WTC11 (cell line): ENCODE measurements around the gene BNIP2. TPM values are rescaled to one million over a fixed set of nuclear protein-coding genes. Genes with fewer than 3 reads are reported as not detected.

Experiments used
- ATAC-seq: fragments of 200-7000 bp; cut with Tn5 transposase; 2 replicates; pipeline ENCODE4 v1.10.0; 2021; ENCODE audit warnings: mild to moderate bottlenecking, moderate library complexity
- CTCF ChIA-PET: fragments of 300-600 bp; sonication (Branson Sonifier 250); formaldehyde crosslinking; loops from one replicate; lab custom pipeline; 2021; ENCODE audit warnings: antibody characterized with exemption; lab: Charles Lee
- POLR2A ChIA-PET: fragments of 350-600 bp; sonication (Branson Sonifier 250); formaldehyde crosslinking; loops from one replicate; lab custom pipeline; 2021; ENCODE audit warnings: antibody characterized with exemption; lab: Charles Lee
- DNase-seq: peaks from one replicate; pipeline ENCODE4 v3.0.0; 2021; ENCODE audit warnings: low spot score
- H3K27ac Mint-ChIP-seq: 2 replicates; pipeline ENCODE4 v1.8.0; 2021; ENCODE audit warnings: mixed read lengths
- H3K27me3 Mint-ChIP-seq: 2 replicates; pipeline ENCODE4 v1.8.0; 2021; ENCODE audit warnings: low read depth, mild to moderate bottlenecking, moderate library complexity, mixed read lengths
- H3K36me3 Mint-ChIP-seq: 2 replicates; pipeline ENCODE4 v1.8.0; 2021; ENCODE audit warnings: mixed read lengths
- H3K4me1 Mint-ChIP-seq: 2 replicates; pipeline ENCODE4 v1.8.0; 2022; ENCODE audit warnings: mixed read lengths
- H3K4me3 Mint-ChIP-seq: 2 replicates; pipeline ENCODE4 v1.8.0; 2021; ENCODE audit warnings: mild to moderate bottlenecking, moderate library complexity, mixed read lengths
- H3K9me3 Mint-ChIP-seq: 2 replicates; pipeline ENCODE4 v1.8.0; 2021; ENCODE audit warnings: mixed read lengths
- ATF3 ChIP-seq: sonication (generic); formaldehyde crosslinking; conservative IDR thresholded peaks from 2 replicates; pipeline ENCODE4 v1.8.1; 2022; ENCODE audit warnings: mild to moderate bottlenecking, missing genetic modification reagents
- CTCF ChIP-seq: fragments of 200-600 bp; IDR thresholded peaks from 2 replicates; pipeline ENCODE4 v1.8.0; 2022; ENCODE audit warnings: antibody characterized with exemption
- E2F5 ChIP-seq: sonication (generic); formaldehyde crosslinking; IDR thresholded peaks from 2 replicates; pipeline ENCODE4 v1.8.1; 2022; ENCODE audit warnings: mild to moderate bottlenecking, moderate library complexity, missing genetic modification reagents
- ESRRA ChIP-seq: sonication (generic); formaldehyde crosslinking; IDR thresholded peaks from 2 replicates; pipeline ENCODE4 v1.8.1; 2022; ENCODE audit warnings: mild to moderate bottlenecking, missing genetic modification reagents, borderline replicate concordance
- ETV6 ChIP-seq: sonication (generic); formaldehyde crosslinking; IDR thresholded peaks from 2 replicates; pipeline ENCODE4 v1.8.1; 2022; ENCODE audit warnings: mild to moderate bottlenecking, missing genetic modification reagents
- HMGXB4 ChIP-seq: sonication (generic); formaldehyde crosslinking; IDR thresholded peaks from 2 replicates; pipeline ENCODE4 v1.8.1; 2023; ENCODE audit warnings: mild to moderate bottlenecking, moderate library complexity, missing genetic modification reagents
- IRF1 ChIP-seq: sonication (generic); formaldehyde crosslinking; IDR thresholded peaks from 2 replicates; pipeline ENCODE4 v1.8.0; 2023; ENCODE audit warnings: missing genetic modification reagents
- JAZF1 ChIP-seq: fragments of 250-450 bp; sonication (Bioruptor Pico); IDR thresholded peaks from 2 replicates; pipeline ENCODE4 v1.9.0; 2021; ENCODE audit warnings: moderate library complexity, mild to moderate bottlenecking, inconsistent platforms
- KAT7 ChIP-seq: sonication (generic); formaldehyde crosslinking; IDR thresholded peaks from 2 replicates; pipeline ENCODE4 v1.8.1; 2023; ENCODE audit warnings: missing genetic modification reagents, mild to moderate bottlenecking, borderline replicate concordance
- NFE2L1 ChIP-seq: sonication (generic); formaldehyde crosslinking; IDR thresholded peaks from 2 replicates; pipeline ENCODE4 v1.8.1; 2023; ENCODE audit warnings: missing genetic modification reagents
- PRDM15 ChIP-seq: sonication (generic); formaldehyde crosslinking; IDR thresholded peaks from 2 replicates; pipeline ENCODE4 v1.8.0; 2022; ENCODE audit warnings: missing genetic modification reagents
- SMAD3 ChIP-seq: sonication (generic); formaldehyde crosslinking; IDR thresholded peaks from 2 replicates; pipeline ENCODE4 v1.8.0; 2022; ENCODE audit warnings: missing genetic modification reagents, mild to moderate bottlenecking, borderline replicate concordance
- SOX15 ChIP-seq: fragments of 250-450 bp; sonication (Bioruptor Pico); IDR thresholded peaks from 2 replicates; pipeline ENCODE4 v1.9.0; 2021; ENCODE audit warnings: mild to moderate bottlenecking
- TCF7 ChIP-seq: sonication (generic); formaldehyde crosslinking; IDR thresholded peaks from 2 replicates; pipeline ENCODE4 v1.8.0; 2022; ENCODE audit warnings: mild to moderate bottlenecking, low read depth, missing genetic modification reagents, moderate library complexity
- TEAD4 ChIP-seq: sonication (generic); formaldehyde crosslinking; IDR thresholded peaks from 2 replicates; pipeline ENCODE4 v1.8.0; 2022; ENCODE audit warnings: mild to moderate bottlenecking, missing genetic modification reagents
- ZBTB21 ChIP-seq: sonication (generic); formaldehyde crosslinking; IDR thresholded peaks from 2 replicates; pipeline ENCODE4 v1.8.1; 2023; ENCODE audit warnings: mild to moderate bottlenecking, missing genetic modification reagents, borderline replicate concordance
- ZMAT4 ChIP-seq: fragments of 250-450 bp; sonication (Bioruptor Pico); IDR thresholded peaks from 2 replicates; pipeline ENCODE4 v1.9.0; 2021; ENCODE audit warnings: mild to moderate bottlenecking
- ZNF317 ChIP-seq: sonication (generic); formaldehyde crosslinking; IDR thresholded peaks from 2 replicates; pipeline ENCODE4 v1.8.1; 2023; ENCODE audit warnings: low read depth, mild to moderate bottlenecking, moderate library complexity, missing genetic modification reagents, borderline replicate concordance
- ZNF396 ChIP-seq: fragments of 250-450 bp; sonication (Bioruptor Pico); IDR thresholded peaks from 2 replicates; pipeline ENCODE4 v1.8.0; 2021; ENCODE audit warnings: mild to moderate bottlenecking, moderate library complexity, borderline replicate concordance
- ZNF425 ChIP-seq: fragments of 250-450 bp; sonication (Bioruptor Pico); conservative IDR thresholded peaks from 2 replicates; pipeline ENCODE4 v1.9.0; 2021; ENCODE audit warnings: mild to moderate bottlenecking
- ZNF671 ChIP-seq: fragments of 250-450 bp; sonication (Bioruptor Pico); IDR thresholded peaks from 2 replicates; pipeline ENCODE4 v1.8.0; 2021; ENCODE audit warnings: mild to moderate bottlenecking
- total RNA-seq: library from RNA; stranded (reverse); gene quantifications from 3 replicates; pipeline ENCODE4 v1.2.3, GENCODE V29; 2021

BNIP2 gene
- total RNA-seq, 1 experiment from 2014 or later: 40.3 TPM

- TF ChIP-seq IRF1 (no peak), ESRRA (CRISPR knock-in tag) (no peak), ZMAT4 (CRISPR knock-in tag) (no peak), ETV6 (CRISPR knock-in tag) (no peak), JAZF1 (CRISPR knock-in tag) (no peak)
- TF ChIP-seq, all 79 proteins: peak for 0
Measured at GRCh38 chr15:59636184-59636583, 52.9 kb downstream of the BNIP2 start (continued).

- POLR2A ChIA-PET: no interaction called here
- H3K27ac Mint-ChIP-seq: no peak overlapping the region
- CTCF ChIA-PET: interaction anchor here (0.5 to 7.7 kb wide), 21 partner anchors 9 to 656 kb away, joined by 3 to 169 read pairs (median 4); partner anchors contain the start of genes GCNT3 and GTF2A2
- TF ChIP-seq ZNF671 (CRISPR knock-in tag) (no peak), ZNF317 (CRISPR knock-in tag) (no peak), E2F5 (CRISPR knock-in tag) (no peak), CTCF (no peak), ZNF396 (CRISPR knock-in tag) (no peak), TEAD4 (CRISPR knock-in tag) (no peak), HMGXB4 (CRISPR knock-in tag) (no peak), TCF7 (CRISPR knock-in tag) (no peak), ZBTB21 (no peak), NFE2L1 (no peak), ZNF425 (CRISPR knock-in tag) (no peak)
- no peaks in the 10 kb centered on the region for H3K9me3 Mint-ChIP-seq
- ATAC-seq: peak; percentile 100
- peaks cover 3% of the 10 kb centered on the region for H3K4me1 Mint-ChIP-seq
- no peaks in the 10 kb centered on the region for H3K27me3 Mint-ChIP-seq
- no peak overlapping the region for H3K4me3 Mint-ChIP-seq
- H3K36me3 Mint-ChIP-seq: peaks cover under 1% of the 10 kb centered on the region; the same call in 1 of the 2 replicates
- peak; percentile 64 for DNase-seq
Measured at GRCh38 chr15:59632714-59633113, 56.4 kb downstream of the BNIP2 start.

GRCh38 chr15:59622289-59622688, 66.8 kb downstream of the BNIP2 start:
- CTCF ChIA-PET: interaction anchor here (0.6 to 6.4 kb wide), 7 partner anchors 10 to 106 kb away, joined by 3 to 46 read pairs (median 4); no protein-coding TSS in a partner anchor
- peaks cover 7% of the 10 kb centered on the region for H3K27me3 Mint-ChIP-seq
- TF ChIP-seq SOX15: no peak
- TF ChIP-seq SMAD3: no peak
- TF ChIP-seq KAT7: no peak
- no peak for TF ChIP-seq JAZF1 (CRISPR knock-in tag)
- TF ChIP-seq ZNF671 (CRISPR knock-in tag): no peak
- TF ChIP-seq ATF3: no peak
- no peak for TF ChIP-seq IRF1
- no peak for TF ChIP-seq PRDM15

More at GRCh38 chr15:59622289-59622688, 66.8 kb downstream of the BNIP2 start:
- POLR2A ChIA-PET: no interaction called here
- Mint-ChIP-seq H3K36me3 (no peaks in the 10 kb centered on the region), H3K4me1 (no peaks in the 10 kb centered on the region; the same call in 1 of the 2 replicates), H3K9me3 (no peaks in the 10 kb centered on the region), H3K27ac (no peak overlapping the region), H3K4me3 (no peak overlapping the region)
- peak; percentile 69 for DNase-seq
- ATAC-seq: peak; percentile 97
